GM19463 (cell line): ENCODE data around the gene HID1.

Experiments used
- ATAC-seq: cut with Tn5 transposase; IDR thresholded peaks from one replicate; pipeline ENCODE4 v1.9.1; 2021; ENCODE audit warnings: mild to moderate bottlenecking, moderate library complexity; ENCODE audit not compliant: unreplicated experiment

The HID1 gene

DNA sequence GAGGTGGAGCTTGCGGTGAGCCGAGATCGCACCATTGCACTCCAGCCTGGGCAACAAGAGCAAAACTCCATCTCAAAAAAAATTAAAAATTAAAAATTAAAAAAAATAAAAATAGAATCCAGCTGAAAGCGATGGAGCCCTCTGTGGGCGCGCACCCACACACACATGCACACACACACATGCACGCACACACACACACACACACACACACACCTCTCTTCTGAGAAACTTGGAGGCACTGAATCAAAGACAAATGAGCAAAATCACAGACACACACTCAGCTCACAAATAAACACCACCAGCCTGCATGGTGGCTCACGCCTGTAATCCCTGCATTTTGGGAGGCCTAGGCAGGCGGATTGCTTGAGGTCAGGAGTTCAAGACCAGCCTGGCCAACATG lies 69.5 kb downstream of the HID1 start:
- no peak for ATAC-seq

DNA sequence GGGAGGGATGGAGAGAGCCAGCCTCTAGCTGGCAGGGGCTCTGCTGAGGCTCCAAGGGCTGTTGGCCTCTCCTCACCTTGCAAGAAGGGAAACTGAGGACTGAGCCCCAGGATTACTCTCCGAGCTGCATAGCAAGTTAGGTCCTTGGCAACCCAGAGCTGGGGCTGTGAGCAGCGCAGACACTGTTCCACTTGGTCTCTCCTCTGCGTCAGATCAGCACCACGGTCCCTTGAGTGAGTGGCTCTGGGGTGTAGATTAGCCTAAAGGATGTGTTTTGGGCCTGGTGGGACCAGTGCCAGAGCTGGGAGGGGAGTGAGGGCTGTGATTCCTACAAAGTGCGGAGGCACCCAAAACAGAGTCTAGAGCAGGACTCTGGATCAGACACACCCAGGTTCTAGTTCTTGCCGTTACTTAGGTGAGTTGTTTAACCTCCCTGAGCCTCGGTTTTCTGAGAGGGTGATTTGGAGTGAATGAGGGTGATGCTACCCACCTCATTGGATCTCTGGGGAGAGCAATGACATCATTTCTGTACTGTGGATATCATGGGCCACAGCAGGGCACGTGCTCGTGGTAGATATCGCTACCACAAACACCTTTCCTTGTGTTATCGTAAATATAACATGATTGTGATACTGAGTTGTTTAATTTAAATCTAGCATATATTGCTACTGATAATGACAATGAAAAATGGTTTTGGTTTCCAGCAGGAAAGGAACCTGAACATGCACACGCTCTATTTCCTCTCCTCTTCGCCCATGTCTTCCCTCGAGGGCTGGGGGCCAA lies 71.0 kb downstream of the HID1 start:
- ATAC-seq, result no peak
